ENCODE data around the gene IER3.
"Not testable (repeated sequence)": the region's sequence is repeated elsewhere in the genome, so short reads cannot be mapped to it uniquely, and the experiment has no call there.

The IER3 gene

DNA sequence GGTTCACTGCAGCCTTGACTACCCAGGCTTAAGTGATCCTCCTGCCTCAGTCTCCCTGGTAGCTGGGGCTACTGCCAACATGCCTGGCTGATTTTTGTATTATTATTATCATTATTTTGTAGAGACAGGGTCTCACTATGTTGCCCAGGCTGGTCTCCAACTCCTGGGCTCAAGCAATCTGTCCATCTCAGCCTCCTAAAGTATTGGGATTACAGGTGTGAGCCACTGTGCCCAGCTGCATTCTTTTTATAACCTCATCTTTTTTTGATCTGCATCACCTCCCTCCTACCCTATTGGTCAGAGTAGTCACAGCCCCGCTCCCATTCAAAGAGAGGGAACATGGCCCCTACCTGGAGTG is 23.6 kb upstream of the IER3 start:
- Histone ChIP-seq H3K27ac (ENCODE audit: low read depth, low read length) (no peak overlapping the region; the same call in 1 of the 2 replicates), H3K4me3 (ENCODE audit: low read depth, low read length) (no peak overlapping the region), H3K36me3 (ENCODE audit: control insufficient read depth, insufficient read depth, low read length) (no peaks in the 10 kb centered on the region), H3K4me1 (ENCODE audit: control insufficient read depth, insufficient read depth, low read length) (peaks cover 57% of the 10 kb centered on the region), H3K9me3 (ENCODE audit: control insufficient read depth, insufficient read depth, low read depth, low read length) (no peaks in the 10 kb centered on the region), H3K27me3 (ENCODE audit: control insufficient read depth, insufficient read depth, low read length) (no peaks in the 10 kb centered on the region), H3K9ac (ENCODE audit: low read length) (no peak overlapping the region)

DNA sequence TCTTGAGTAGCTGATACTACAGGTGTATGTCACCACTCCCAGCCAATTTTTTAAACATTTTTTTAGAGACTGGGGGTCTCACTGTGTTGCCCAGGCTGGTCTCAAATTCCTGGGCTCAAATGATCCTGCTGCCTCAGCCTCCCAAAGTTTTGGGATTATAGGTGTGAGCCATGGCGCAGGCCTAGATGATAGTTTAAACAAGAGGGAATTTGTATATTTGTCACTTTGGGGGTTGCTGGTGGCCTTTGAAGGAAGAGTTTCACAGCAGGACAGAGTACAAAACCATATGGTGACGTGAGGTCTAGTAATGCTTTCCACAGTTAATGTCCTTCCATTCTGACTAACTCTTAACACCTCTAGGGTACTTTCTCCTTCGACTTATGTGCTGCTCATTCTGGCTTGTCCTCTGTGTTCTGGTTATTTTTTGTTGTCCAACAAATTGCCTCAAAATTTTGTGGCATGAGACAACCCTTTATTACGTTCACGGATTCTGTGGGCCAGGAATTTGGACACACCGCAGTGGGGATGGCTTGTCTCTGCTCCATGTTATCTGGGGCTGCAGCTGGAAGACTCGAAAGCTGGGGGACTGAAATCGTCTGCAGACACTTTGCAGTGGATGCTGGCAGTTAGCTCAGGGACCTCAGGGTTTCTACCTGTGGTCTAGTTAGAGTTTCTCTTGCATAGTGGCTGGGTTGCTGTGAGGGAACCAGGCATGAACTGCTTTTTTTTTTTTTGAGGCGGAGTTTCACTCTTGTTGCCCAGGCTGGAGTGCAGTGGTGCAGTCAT is 23.0 kb upstream of the IER3 start:
- peaks cover 57% of the 10 kb centered on the region for H3K4me1 ChIP-seq (ENCODE audit: control insufficient read depth, insufficient read depth, low read length)
- peak overlapping the region; percentile 17; the same call in 1 of the 2 replicates for H3K27ac ChIP-seq (ENCODE audit: low read depth, low read length)
- no peak overlapping the region for H3K4me3 ChIP-seq (ENCODE audit: low read depth, low read length)
- H3K36me3 ChIP-seq (ENCODE audit: control insufficient read depth, insufficient read depth, low read length), result no peaks in the 10 kb centered on the region
- H3K9me3 ChIP-seq (ENCODE audit: control insufficient read depth, insufficient read depth, low read depth, low read length), result no peaks in the 10 kb centered on the region
- peak overlapping the region; percentile 25 for H3K9ac ChIP-seq (ENCODE audit: low read length)
- H3K27me3 ChIP-seq (ENCODE audit: control insufficient read depth, insufficient read depth, low read length), result no peaks in the 10 kb centered on the region

DNA sequence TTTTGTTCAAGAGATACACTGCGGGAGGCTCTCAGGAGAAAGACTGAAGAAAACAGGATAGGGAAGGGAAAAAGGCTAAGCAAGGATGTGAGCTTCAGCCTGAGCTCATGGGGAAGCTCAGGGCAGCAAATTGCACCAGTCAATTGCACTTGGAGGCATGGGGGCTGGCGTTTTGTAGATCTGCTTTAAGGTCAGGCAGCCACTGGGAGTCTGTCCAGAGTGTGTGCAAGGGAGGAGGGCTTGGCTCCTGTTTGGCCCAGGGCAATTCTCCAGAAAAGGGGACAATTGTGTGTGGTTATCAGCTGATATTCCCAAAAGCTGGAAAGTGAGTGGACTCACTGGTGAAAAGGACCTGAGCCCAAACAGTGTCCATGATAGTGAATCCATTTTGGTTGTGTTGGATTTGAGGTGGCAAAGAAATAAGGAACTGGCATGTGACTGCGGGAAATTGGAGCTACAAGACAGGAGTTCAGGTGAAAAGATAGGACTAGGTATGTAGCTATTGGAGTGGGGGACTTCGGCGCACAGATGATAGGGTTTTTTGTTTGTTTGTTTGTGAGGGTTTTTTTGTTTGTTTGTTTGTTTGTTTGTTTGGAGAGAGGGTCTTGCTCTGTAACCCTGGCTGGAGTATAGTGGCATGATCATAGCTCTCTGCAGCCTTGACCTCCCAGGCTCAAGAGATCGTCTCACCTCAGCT is 22.3 kb upstream of the IER3 start:
- Histone ChIP-seq H3K27ac (ENCODE audit: low read depth, low read length) (peak overlapping the region; percentile 72; the same call in 1 of the 2 replicates), H3K27me3 (ENCODE audit: control insufficient read depth, insufficient read depth, low read length) (no peaks in the 10 kb centered on the region), H3K4me3 (ENCODE audit: low read depth, low read length) (no peak overlapping the region), H3K9me3 (ENCODE audit: control insufficient read depth, insufficient read depth, low read depth, low read length) (no peaks in the 10 kb centered on the region), H3K9ac (ENCODE audit: low read length) (peak overlapping the region; percentile 39), H3K4me1 (ENCODE audit: control insufficient read depth, insufficient read depth, low read length) (peaks cover 61% of the 10 kb centered on the region), H3K36me3 (ENCODE audit: control insufficient read depth, insufficient read depth, low read length) (no peaks in the 10 kb centered on the region)

DNA sequence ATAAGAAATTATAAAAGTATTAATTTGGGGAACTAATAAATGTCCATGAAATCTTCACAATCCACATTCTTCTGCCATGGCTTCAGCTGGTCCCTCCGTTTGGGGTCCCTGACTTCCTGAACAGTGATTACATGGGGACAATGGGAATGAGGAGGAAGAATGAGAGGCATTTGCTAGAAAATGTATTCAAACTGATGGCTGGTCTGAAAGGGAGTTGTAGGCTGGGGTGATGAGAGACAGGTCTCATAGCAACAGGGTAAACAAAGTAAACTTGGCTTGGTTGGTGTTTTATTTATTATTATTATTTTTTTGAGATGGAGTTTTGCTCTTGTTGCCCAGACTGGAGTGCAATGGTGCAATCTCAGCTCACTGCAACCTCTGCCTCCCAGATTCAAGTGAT is 21.1 kb upstream of the IER3 start:
- Histone ChIP-seq H3K4me1 (ENCODE audit: control insufficient read depth, insufficient read depth, low read length) (peaks cover 64% of the 10 kb centered on the region), H3K27ac (ENCODE audit: low read depth, low read length) (peak overlapping the region; percentile 36; the same call in 1 of the 2 replicates)

DNA sequence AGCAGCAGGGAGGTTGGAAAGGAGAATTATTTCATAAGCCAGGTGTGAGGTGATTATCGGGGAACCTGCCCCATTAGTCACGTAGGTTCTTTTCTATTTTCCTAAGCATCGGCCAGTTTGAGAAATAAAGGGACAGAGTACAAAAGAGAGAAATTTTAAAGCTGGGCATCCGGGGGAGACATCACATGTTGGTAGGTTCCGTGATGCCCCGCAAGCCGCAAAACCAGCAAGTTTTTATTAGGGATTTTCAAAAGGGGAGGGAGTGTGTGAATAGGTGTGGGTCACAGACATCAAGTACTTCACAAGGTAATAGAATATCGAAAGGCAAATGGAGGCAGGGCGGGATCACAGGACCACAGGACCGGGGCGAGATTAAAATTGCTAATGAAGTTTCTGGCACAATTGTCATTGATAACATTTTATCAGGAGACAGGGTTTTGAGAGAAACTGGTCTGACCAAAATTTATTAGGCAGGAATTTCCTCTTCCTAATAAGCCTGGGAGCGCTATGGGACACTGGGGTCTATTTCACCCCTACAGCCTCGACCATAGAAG is 20.2 kb upstream of the IER3 start:
- peaks cover 55% of the 10 kb centered on the region for H3K4me1 ChIP-seq (ENCODE audit: control insufficient read depth, insufficient read depth, low read length)
- peak overlapping the region; percentile 89; the same call in 1 of the 2 replicates for H3K27ac ChIP-seq (ENCODE audit: low read depth, low read length)

More for the DNA sequence above, 21.1 kb upstream of the IER3 start:
- H3K4me3 ChIP-seq (ENCODE audit: low read depth, low read length); H3K36me3 ChIP-seq (ENCODE audit: control insufficient read depth, insufficient read depth, low read length); H3K27me3 ChIP-seq (ENCODE audit: control insufficient read depth, insufficient read depth, low read length); H3K9me3 ChIP-seq (ENCODE audit: control insufficient read depth, insufficient read depth, low read depth, low read length): not testable (repeated sequence)
- peak overlapping the region; percentile 70 for H3K9ac ChIP-seq (ENCODE audit: low read length)

DNA sequence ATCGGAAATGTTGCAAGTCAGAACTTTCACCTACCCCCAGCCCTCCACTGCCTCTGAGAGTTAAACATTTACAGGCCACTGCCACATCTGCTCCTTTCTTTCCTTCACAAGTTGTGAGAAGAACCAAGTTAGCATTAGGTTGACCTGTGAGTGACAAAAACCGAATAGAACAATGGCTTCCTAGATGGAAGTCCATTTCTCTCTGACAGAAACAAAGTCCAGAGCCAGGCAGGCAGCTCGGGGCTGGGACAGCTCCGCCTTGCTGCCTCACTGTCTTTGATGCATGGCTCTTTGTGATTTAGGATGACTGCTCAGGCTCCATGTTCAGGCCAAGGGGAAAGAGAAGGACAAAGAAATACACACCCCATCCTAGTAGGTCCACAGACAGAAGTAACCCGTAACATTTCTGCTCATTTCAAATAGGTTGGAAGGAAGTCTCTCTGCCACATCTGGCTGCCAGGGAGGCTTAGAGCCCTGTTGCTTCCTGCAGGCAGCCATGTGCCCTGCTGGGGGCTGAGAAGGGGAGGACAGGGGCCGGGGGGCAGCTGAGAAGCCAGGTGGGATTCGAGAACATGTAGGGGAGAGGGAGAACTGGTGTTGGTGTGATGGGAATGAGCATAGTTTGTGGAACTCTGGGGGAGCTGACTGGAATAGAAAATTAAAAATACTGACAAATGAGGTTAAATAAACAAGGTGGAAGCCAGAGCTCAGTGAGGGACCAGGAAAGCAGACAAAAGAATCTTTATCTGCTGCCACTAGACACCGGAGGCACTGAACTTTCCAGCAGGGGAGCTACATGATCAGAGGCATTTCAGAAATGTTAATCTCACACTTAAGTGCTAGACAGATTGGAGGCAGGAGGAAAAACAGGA is 19.5 kb upstream of the IER3 start:
- Histone ChIP-seq H3K36me3 (ENCODE audit: control insufficient read depth, insufficient read depth, low read length) (no peaks in the 10 kb centered on the region), H3K27ac (ENCODE audit: low read depth, low read length) (peak overlapping the region; percentile 89; the same call in 1 of the 2 replicates), H3K4me1 (ENCODE audit: control insufficient read depth, insufficient read depth, low read length) (peaks cover 54% of the 10 kb centered on the region), H3K4me3 (ENCODE audit: low read depth, low read length) (peak overlapping the region; percentile 34; the same call in 1 of the 2 replicates), H3K9ac (ENCODE audit: low read length) (peak overlapping the region; percentile 85), H3K9me3 (ENCODE audit: control insufficient read depth, insufficient read depth, low read depth, low read length) (no peaks in the 10 kb centered on the region), H3K27me3 (ENCODE audit: control insufficient read depth, insufficient read depth, low read length) (no peaks in the 10 kb centered on the region)

More for the DNA sequence above, 20.2 kb upstream of the IER3 start:
- not testable (repeated sequence) for H3K9me3 ChIP-seq (ENCODE audit: control insufficient read depth, insufficient read depth, low read depth, low read length); H3K36me3 ChIP-seq (ENCODE audit: control insufficient read depth, insufficient read depth, low read length); H3K27me3 ChIP-seq (ENCODE audit: control insufficient read depth, insufficient read depth, low read length)
- Histone ChIP-seq H3K9ac (ENCODE audit: low read length) (peak overlapping the region; percentile 85), H3K4me3 (ENCODE audit: low read depth, low read length) (peak overlapping the region; percentile 34; the same call in 1 of the 2 replicates)

DNA sequence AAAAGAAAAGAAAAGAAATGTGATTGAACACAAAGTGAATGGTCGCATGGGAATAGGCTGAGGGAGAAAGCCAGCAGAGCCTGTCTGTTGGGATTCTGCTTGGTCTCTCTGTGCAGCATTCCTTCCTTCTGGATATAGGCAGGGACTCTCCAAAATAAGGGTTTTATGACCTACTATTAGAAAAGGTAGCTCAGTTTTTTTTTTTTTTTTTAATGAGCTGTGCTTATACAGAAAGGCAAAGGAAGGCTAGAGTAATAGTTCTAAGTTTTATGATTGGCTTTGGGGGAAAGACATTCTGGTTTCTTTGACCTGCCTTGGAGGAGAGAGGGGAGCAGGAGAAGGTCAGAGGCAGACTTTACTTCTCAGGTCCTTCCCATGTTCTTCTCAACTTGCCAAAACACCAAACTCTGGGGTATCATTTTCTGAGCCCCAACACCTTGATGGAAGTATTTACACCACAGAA is 18.8 kb upstream of the IER3 start:
- Histone ChIP-seq H3K36me3 (ENCODE audit: control insufficient read depth, insufficient read depth, low read length) (no peaks in the 10 kb centered on the region), H3K27me3 (ENCODE audit: control insufficient read depth, insufficient read depth, low read length) (no peaks in the 10 kb centered on the region), H3K4me3 (ENCODE audit: low read depth, low read length) (peak overlapping the region; percentile 34; the same call in 1 of the 2 replicates), H3K27ac (ENCODE audit: low read depth, low read length) (peak overlapping the region; percentile 89; the same call in 1 of the 2 replicates), H3K9ac (ENCODE audit: low read length) (peak overlapping the region; percentile 85), H3K4me1 (ENCODE audit: control insufficient read depth, insufficient read depth, low read length) (peaks cover 48% of the 10 kb centered on the region), H3K9me3 (ENCODE audit: control insufficient read depth, insufficient read depth, low read depth, low read length) (no peaks in the 10 kb centered on the region)

DNA sequence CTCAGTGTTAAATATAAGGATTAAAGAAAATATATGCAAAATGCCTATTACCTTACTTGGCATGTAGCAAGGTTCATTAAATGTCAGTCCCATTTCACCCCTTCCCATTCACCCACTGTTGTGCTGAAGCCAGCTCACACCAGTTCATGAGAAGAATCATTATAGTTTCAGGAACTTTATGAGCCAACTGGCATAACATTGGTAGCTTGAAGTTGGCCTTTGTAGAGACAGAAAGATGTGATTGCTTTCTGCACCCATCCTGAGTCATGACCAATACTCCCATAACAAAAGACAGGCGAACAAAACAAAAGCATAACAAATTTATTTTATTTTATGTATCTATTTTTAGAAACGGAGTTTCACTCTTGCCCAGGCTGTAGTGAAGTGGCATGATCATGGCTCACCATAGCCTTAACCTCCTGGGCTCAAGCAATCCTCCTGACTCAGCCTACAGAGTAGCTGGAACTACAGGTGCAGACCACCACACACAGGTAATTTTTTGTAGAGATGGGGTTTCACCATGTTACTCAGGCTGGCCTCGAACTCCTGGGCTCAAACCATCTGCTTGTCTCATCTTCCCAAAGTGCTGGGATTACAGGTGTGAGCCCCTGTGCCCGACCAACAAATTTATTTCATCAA is 17.6 kb upstream of the IER3 start:
- Histone ChIP-seq H3K27ac (ENCODE audit: low read depth, low read length) (no peak overlapping the region), H3K9ac (ENCODE audit: low read length) (no peak overlapping the region), H3K9me3 (ENCODE audit: control insufficient read depth, insufficient read depth, low read depth, low read length) (no peaks in the 10 kb centered on the region), H3K27me3 (ENCODE audit: control insufficient read depth, insufficient read depth, low read length) (no peaks in the 10 kb centered on the region), H3K36me3 (ENCODE audit: control insufficient read depth, insufficient read depth, low read length) (no peaks in the 10 kb centered on the region), H3K4me1 (ENCODE audit: control insufficient read depth, insufficient read depth, low read length) (peaks cover 39% of the 10 kb centered on the region), H3K4me3 (ENCODE audit: low read depth, low read length) (no peak overlapping the region)

DNA sequence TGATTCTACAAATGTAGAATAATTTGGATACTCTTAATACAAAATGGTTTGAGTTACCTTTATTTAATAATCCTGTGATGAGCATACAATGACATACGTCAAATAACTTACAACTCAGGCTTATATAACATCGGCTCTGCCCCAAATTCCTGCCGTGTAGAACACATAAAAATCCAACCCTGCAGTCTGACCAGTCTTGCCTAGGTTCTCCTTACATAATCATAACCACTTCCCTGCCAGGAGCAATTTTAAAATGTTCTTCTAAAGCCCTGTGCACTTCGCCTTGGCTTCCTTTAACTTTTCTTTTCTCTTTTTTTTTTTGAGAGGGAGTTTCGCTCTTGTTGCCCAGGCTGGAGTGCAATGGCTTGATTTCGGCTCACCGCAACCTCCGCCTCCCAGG is 16.2 kb upstream of the IER3 start:
- H3K4me3 ChIP-seq (ENCODE audit: low read depth, low read length), result no peak overlapping the region
- H3K27me3 ChIP-seq (ENCODE audit: control insufficient read depth, insufficient read depth, low read length), result no peaks in the 10 kb centered on the region
- no peak overlapping the region for H3K27ac ChIP-seq (ENCODE audit: low read depth, low read length)
- no peaks in the 10 kb centered on the region for H3K9me3 ChIP-seq (ENCODE audit: control insufficient read depth, insufficient read depth, low read depth, low read length)
- H3K9ac ChIP-seq (ENCODE audit: low read length), result no peak overlapping the region
- peaks cover 29% of the 10 kb centered on the region for H3K4me1 ChIP-seq (ENCODE audit: control insufficient read depth, insufficient read depth, low read length)
- H3K36me3 ChIP-seq (ENCODE audit: control insufficient read depth, insufficient read depth, low read length), result no peaks in the 10 kb centered on the region

DNA sequence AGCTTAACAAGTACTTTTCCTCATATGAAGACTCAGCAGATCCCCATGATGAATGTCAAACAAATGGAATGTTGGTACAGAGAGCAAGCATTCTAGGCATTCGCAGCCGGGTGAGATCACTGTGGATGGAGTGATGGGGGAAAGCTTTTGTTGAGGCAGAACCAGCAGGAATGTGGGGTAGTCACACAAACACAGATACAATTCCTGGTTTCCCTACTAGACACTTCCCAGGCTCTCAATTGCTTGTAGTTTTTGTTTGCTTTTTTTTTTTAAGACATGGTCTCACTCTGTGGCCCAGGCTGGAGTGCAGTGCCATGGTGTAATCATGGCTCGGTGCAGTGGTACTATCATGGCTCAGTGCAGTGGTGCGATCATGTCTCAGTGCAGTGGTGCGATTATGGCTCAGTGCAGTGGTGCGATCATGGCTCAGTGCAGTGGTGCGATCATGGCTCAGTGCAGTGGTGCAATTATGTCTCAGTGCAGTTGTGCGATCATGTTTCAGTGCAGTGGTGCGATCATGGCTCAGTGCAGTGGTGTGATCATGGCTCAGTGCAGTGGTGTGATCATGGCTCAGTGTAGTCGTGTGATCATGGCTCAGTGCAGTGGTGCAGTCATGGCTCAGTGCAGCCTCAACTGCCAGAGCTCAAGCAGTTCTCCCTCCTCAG is 15.4 kb upstream of the IER3 start:
- no peak overlapping the region for H3K4me3 ChIP-seq (ENCODE audit: low read depth, low read length)
- peak overlapping the region; percentile 20 for H3K9ac ChIP-seq (ENCODE audit: low read length)
- peaks cover 29% of the 10 kb centered on the region for H3K4me1 ChIP-seq (ENCODE audit: control insufficient read depth, insufficient read depth, low read length)
- no peaks in the 10 kb centered on the region for H3K27me3 ChIP-seq (ENCODE audit: control insufficient read depth, insufficient read depth, low read length)
- no peaks in the 10 kb centered on the region for H3K36me3 ChIP-seq (ENCODE audit: control insufficient read depth, insufficient read depth, low read length)
- no peaks in the 10 kb centered on the region for H3K9me3 ChIP-seq (ENCODE audit: control insufficient read depth, insufficient read depth, low read depth, low read length)
- H3K27ac ChIP-seq (ENCODE audit: low read depth, low read length), result no peak overlapping the region

All from HUES6 (cell line).